Mucosa of descending colon (tissue), 3 donors: ENCODE results near the gene RAB21. TPM values are rescaled to one million over a fixed set of nuclear protein-coding genes. Genes with fewer than 3 reads are reported as not detected.
"Not testable (repeated sequence)": the region's sequence is repeated elsewhere in the genome, so short reads cannot be mapped to it uniquely, and the experiment has no call there.

Experiments used
- ATAC-seq: fragments of 200-7000 bp; cut with Tn5 transposase; one replicate; pipeline ENCODE4 v1.9.1; 2020; ENCODE audit warnings: mild to moderate bottlenecking, moderate library complexity
- DNase-seq, 3 donors: peaks; one replicate each; pipeline ENCODE4 v3.0.0-alpha.2; 2020
- H3K36me3 ChIP-seq: fragments of 200-600 bp; one replicate; pipeline ENCODE4 v1.8.0; 2021; ENCODE audit warnings: low read depth, mild to moderate bottlenecking
- H3K4me1 ChIP-seq: fragments of 200-600 bp; one replicate; pipeline ENCODE4 v1.8.0; 2021; ENCODE audit warnings: low read depth, mild to moderate bottlenecking
- H3K4me3 ChIP-seq: fragments of 200-600 bp; one replicate; pipeline ENCODE4 v1.8.0; 2021; ENCODE audit warnings: mild to moderate bottlenecking
- H3K9me3 ChIP-seq: fragments of 200-600 bp; one replicate; pipeline ENCODE4 v1.8.0; 2021; ENCODE audit warnings: mild to moderate bottlenecking
- intact Hi-C, 2 donors: fragments of 100-400 bp; cut with DNase I in 1 of 2; cut with micrococcal nuclease in 1 of 2; formaldehyde crosslinking; loops; one replicate each; pipeline versions ENCODE4 v1.11.0 to v1.11.1; 2022; cut with DNase I, micrococcal nuclease
- total RNA-seq, 3 donors: library from RNA; stranded (reverse); fragmentation: NEBNext Ultra II Directional in 2 of 3; extraction: Animal tissue kit (Norgen Biotek cat#: 25700) in 2 of 3; gene quantifications; one replicate each; pipeline versions ENCODE4 v1.2.1 to v1.2.4, GENCODE V29; 2021 to 2023
- TF ChIP-seq, protein P1 (sequence below): fragments of 200-600 bp; IDR thresholded peaks from one replicate; pipeline ENCODE4 v1.8.0; 2022; ENCODE audit warnings: antibody characterized with exemption, mild to moderate bottlenecking
- donor health status: DM: no; HTN: no; CAD: no; lungs with moderate emphysema.
- donor health status: DM: no; HTN: no; CAD: no.
- donor health status: DM: no; HTN: yes; CAD: no.

Gene RAB21
- total RNA-seq, 3 donors from 2014 or later = 61.6 to 97.3 (median 63.6) TPM

- Histone ChIP-seq H3K4me1 (peaks cover 17% of the 10 kb centered on the region), H3K4me3 (peak overlapping the region; percentile 71), H3K36me3 (peaks cover 4% of the 10 kb centered on the region), H3K9me3 (peaks cover 9% of the 10 kb centered on the region)
- intact Hi-C loops = no loop called here
- ATAC-seq (peak; percentile 57), DNase-seq (peak in 2 of 3 donors; percentile 45 to 75)
- TF ChIP-seq, protein P1, sequence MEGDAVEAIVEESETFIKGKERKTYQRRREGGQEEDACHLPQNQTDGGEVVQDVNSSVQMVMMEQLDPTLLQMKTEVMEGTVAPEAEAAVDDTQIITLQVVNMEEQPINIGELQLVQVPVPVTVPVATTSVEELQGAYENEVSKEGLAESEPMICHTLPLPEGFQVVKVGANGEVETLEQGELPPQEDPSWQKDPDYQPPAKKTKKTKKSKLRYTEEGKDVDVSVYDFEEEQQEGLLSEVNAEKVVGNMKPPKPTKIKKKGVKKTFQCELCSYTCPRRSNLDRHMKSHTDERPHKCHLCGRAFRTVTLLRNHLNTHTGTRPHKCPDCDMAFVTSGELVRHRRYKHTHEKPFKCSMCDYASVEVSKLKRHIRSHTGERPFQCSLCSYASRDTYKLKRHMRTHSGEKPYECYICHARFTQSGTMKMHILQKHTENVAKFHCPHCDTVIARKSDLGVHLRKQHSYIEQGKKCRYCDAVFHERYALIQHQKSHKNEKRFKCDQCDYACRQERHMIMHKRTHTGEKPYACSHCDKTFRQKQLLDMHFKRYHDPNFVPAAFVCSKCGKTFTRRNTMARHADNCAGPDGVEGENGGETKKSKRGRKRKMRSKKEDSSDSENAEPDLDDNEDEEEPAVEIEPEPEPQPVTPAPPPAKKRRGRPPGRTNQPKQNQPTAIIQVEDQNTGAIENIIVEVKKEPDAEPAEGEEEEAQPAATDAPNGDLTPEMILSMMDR = no peak
Measured at GRCh38 chr12:71755146-71755892, 656 bp downstream of the RAB21 start.

DNA sequence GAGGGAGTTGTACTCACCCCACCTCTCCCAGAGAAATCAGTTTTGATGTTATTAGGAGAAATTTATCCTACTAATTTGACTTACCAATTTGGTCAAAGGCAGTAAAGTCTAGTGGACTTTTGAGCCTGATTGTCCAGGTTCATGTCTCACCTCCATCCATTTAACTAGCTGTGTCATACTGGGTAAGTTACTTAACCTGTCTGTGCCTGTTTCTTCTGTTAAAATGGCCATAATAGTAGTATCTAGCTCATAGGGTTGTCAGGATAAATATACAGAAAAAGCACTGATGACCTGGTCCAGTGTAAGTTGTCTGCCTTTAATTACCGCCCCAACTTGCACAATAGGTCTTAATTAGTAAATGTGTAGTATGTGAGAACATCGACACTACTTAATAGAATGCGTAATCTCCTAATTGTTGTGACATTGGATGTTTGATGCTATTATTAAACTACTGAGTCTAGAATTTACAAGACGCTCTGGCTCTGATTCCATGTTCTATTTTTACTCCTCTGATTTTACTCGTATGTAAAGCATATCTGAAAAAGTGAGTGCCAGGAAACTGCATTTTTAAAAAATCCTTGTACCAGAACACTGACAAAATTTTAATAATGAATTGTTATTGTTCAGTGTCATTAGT lies 1.5 kb downstream of the RAB21 start:
- Histone ChIP-seq H3K4me3 (peak overlapping the region; percentile 71), H3K9me3 (peaks cover 13% of the 10 kb centered on the region), H3K36me3 (peaks cover 4% of the 10 kb centered on the region), H3K4me1 (peaks cover 17% of the 10 kb centered on the region)
- intact Hi-C loops = no loop called here
- no peak for ATAC-seq
- no peak for DNase-seq
- TF ChIP-seq, protein P1 = no peak

DNA sequence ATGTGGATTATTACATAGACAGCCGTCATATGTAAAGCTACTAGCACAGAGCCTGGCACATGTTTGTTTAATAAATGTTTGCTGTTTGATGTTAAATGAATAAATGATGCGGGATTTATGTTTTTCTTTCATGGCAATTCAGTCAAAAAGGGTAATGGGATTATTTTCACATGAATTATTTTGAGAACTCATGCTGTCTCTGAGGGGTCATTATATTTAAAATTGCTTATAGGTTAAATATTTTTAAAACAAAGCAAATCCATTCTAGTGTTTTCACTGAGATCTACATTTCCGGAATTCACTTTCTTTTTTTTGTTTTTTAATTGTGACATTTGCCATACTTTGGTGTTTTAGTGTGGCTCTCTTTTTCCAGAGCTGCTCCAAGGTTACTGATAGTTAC lies 5.3 kb downstream of the RAB21 start:
- Histone ChIP-seq H3K4me3 (no peak overlapping the region), H3K36me3 (no peaks in the 10 kb centered on the region), H3K4me1 (peaks cover 17% of the 10 kb centered on the region), H3K9me3 (peaks cover 13% of the 10 kb centered on the region)
- TF ChIP-seq, protein P1 = no peak
- intact Hi-C loops = no loop called here
- no peak for DNase-seq
- ATAC-seq = no peak

- H3K4me3 ChIP-seq = no peak overlapping the region
- TF ChIP-seq, protein P1 = no peak
- intact Hi-C loops = no loop called here
- no peaks in the 10 kb centered on the region for H3K36me3 ChIP-seq
- ATAC-seq (no peak), DNase-seq (no peak)
- H3K4me1 ChIP-seq = peaks cover 17% of the 10 kb centered on the region
- peaks cover 13% of the 10 kb centered on the region for H3K9me3 ChIP-seq
Measured at GRCh38 chr12:71760471-71760870, 5.8 kb downstream of the RAB21 start.

- intact Hi-C loops, H3K4me1 ChIP-seq, ATAC-seq, H3K36me3 ChIP-seq, H3K4me3 ChIP-seq, DNase-seq: not testable (repeated sequence)
- peaks cover 13% of the 10 kb centered on the region for H3K9me3 ChIP-seq
Measured at GRCh38 chr12:71761354-71761753, 6.7 kb downstream of the RAB21 start.

- TF ChIP-seq, protein P1 = no peak
- Histone ChIP-seq H3K9me3 (peaks cover 13% of the 10 kb centered on the region), H3K36me3 (no peaks in the 10 kb centered on the region), H3K4me3 (no peak overlapping the region), H3K4me1 (no peaks in the 10 kb centered on the region)
- intact Hi-C loops = no loop called here
- no peak for DNase-seq
- ATAC-seq = no peak
Measured at GRCh38 chr12:71763677-71764379, 9.2 kb downstream of the RAB21 start.
